SJSA1 (cell line): ENCODE results near the gene SLC2A1. TPM values are rescaled to one million over a fixed set of nuclear protein-coding genes. Genes with fewer than 3 reads are reported as not detected.

Source experiments
- DNase-seq, 2 experiments: peaks; one replicate each; pipeline ENCODE4 v3.0.0-alpha.2; 2015 to 2020; ENCODE audit warnings: low spot score in 2 of 2, low read depth in 1 of 2
- H3K27ac ChIP-seq: fragments of 250-450 bp; sonication (Bioruptor Pico); 2 replicates; pipeline ENCODE4 v1.5.1; 2020; ENCODE audit warnings: mild to moderate bottlenecking, moderate library complexity
- H3K27me3 ChIP-seq: fragments of 250-450 bp; sonication (Bioruptor Pico); replicated peaks from 2 replicates; pipeline ENCODE4 v1.5.1; 2020; ENCODE audit warnings: mild to moderate bottlenecking, moderate library complexity
- H3K36me3 ChIP-seq: fragments of 250-450 bp; sonication (Bioruptor Pico); 2 replicates; pipeline ENCODE4 v1.5.1; 2020; ENCODE audit warnings: mild to moderate bottlenecking
- H3K4me1 ChIP-seq: fragments of 250-450 bp; sonication (Bioruptor Pico); replicated peaks from 2 replicates; pipeline ENCODE4 v1.6.1; 2021; ENCODE audit warnings: mild to moderate bottlenecking
- H3K4me3 ChIP-seq: fragments of 250-450 bp; sonication (Bioruptor Pico); 2 replicates; pipeline ENCODE4 v1.5.1; 2020; ENCODE audit warnings: mild to moderate bottlenecking
- H3K9me3 ChIP-seq: fragments of 250-450 bp; sonication (Bioruptor Pico); replicated peaks from 2 replicates; pipeline ENCODE4 v1.5.1; 2020; ENCODE audit warnings: mild to moderate bottlenecking
- total RNA-seq: library from RNA; depleted of rRNA; stranded (reverse); fragments of >200 nt; shearing (Covaris generic); gene quantifications from 2 replicates; pipeline ENCODE4 v1.2.3, GENCODE V29; 2014

Gene SLC2A1
- total RNA-seq, 1 experiment from 2014 or later, result 173 TPM

- H3K4me3 ChIP-seq, result no peak overlapping the region
- no peaks in the 10 kb centered on the region for H3K9me3 ChIP-seq
- no peak for DNase-seq
- H3K36me3 ChIP-seq, result peaks cover 26% of the 10 kb centered on the region
- H3K27ac ChIP-seq, result no peak overlapping the region
- peaks cover 65% of the 10 kb centered on the region for H3K4me1 ChIP-seq
- no peaks in the 10 kb centered on the region for H3K27me3 ChIP-seq
Measured at GRCh38 chr1:42960122-42960390, 1.4 kb upstream of the SLC2A1 start.

- Histone ChIP-seq H3K4me3 (peak overlapping the region; percentile 95), H3K4me1 (peaks cover 67% of the 10 kb centered on the region), H3K27me3 (no peaks in the 10 kb centered on the region), H3K27ac (peak overlapping the region; percentile 52), H3K9me3 (no peaks in the 10 kb centered on the region), H3K36me3 (peaks cover 42% of the 10 kb centered on the region)
- DNase-seq, result peak in 1 of 2 experiments; percentile 78
Measured at GRCh38 chr1:42957880-42958487, 684 bp downstream of the SLC2A1 start.

GRCh38 chr1:42957229-42957879, 1.3 kb downstream of the SLC2A1 start:
- Histone ChIP-seq H3K27ac (peak overlapping the region; percentile 52; the same call in 1 of the 2 replicates), H3K36me3 (peaks cover 48% of the 10 kb centered on the region), H3K4me3 (peak overlapping the region; percentile 95), H3K27me3 (no peaks in the 10 kb centered on the region), H3K4me1 (peaks cover 67% of the 10 kb centered on the region), H3K9me3 (no peaks in the 10 kb centered on the region)
- no peak for DNase-seq

GRCh38 chr1:42956739-42957138, 1.9 kb downstream of the SLC2A1 start:
- Histone ChIP-seq H3K36me3 (peaks cover 54% of the 10 kb centered on the region), H3K9me3 (no peaks in the 10 kb centered on the region), H3K27ac (no peak overlapping the region), H3K27me3 (no peaks in the 10 kb centered on the region), H3K4me1 (peaks cover 67% of the 10 kb centered on the region), H3K4me3 (peak overlapping the region; percentile 95)
- DNase-seq, result no peak

GRCh38 chr1:42955311-42956063, 3.2 kb downstream of the SLC2A1 start:
- no peak overlapping the region for H3K4me3 ChIP-seq
- H3K27ac ChIP-seq, result no peak overlapping the region
- H3K9me3 ChIP-seq, result no peaks in the 10 kb centered on the region
- peaks cover 67% of the 10 kb centered on the region for H3K36me3 ChIP-seq
- peaks cover 67% of the 10 kb centered on the region for H3K4me1 ChIP-seq
- no peak for DNase-seq
- H3K27me3 ChIP-seq, result no peaks in the 10 kb centered on the region

- DNase-seq, result no peak
- no peaks in the 10 kb centered on the region for H3K27me3 ChIP-seq
- H3K27ac ChIP-seq, result no peak overlapping the region
- H3K9me3 ChIP-seq, result no peaks in the 10 kb centered on the region
- H3K4me3 ChIP-seq, result no peak overlapping the region
- peaks cover 72% of the 10 kb centered on the region for H3K4me1 ChIP-seq
- peaks cover 68% of the 10 kb centered on the region for H3K36me3 ChIP-seq
Measured at GRCh38 chr1:42953182-42954180, 5.2 kb downstream of the SLC2A1 start.

- no peak for DNase-seq
- H3K27ac ChIP-seq, result no peak overlapping the region
- H3K9me3 ChIP-seq, result no peaks in the 10 kb centered on the region
- no peaks in the 10 kb centered on the region for H3K27me3 ChIP-seq
- H3K36me3 ChIP-seq, result peaks cover 67% of the 10 kb centered on the region
- no peak overlapping the region for H3K4me3 ChIP-seq
- H3K4me1 ChIP-seq, result peaks cover 82% of the 10 kb centered on the region
Measured at GRCh38 chr1:42952303-42953001, 6.2 kb downstream of the SLC2A1 start.

GRCh38 chr1:42951588-42951987, 7.1 kb downstream of the SLC2A1 start:
- peaks cover 67% of the 10 kb centered on the region for H3K36me3 ChIP-seq
- peaks cover 82% of the 10 kb centered on the region for H3K4me1 ChIP-seq
- no peak for DNase-seq
- H3K9me3 ChIP-seq, result no peaks in the 10 kb centered on the region
- H3K27ac ChIP-seq, result peak overlapping the region; percentile 71; the same call in 1 of the 2 replicates
- no peak overlapping the region for H3K4me3 ChIP-seq
- H3K27me3 ChIP-seq, result no peaks in the 10 kb centered on the region

- peaks cover 62% of the 10 kb centered on the region for H3K36me3 ChIP-seq
- H3K9me3 ChIP-seq, result no peaks in the 10 kb centered on the region
- H3K4me1 ChIP-seq, result peaks cover 80% of the 10 kb centered on the region
- DNase-seq, result peak; percentile 65 to 68
- H3K27ac ChIP-seq, result peak overlapping the region; percentile 71
- H3K4me3 ChIP-seq, result no peak overlapping the region
- H3K27me3 ChIP-seq, result no peaks in the 10 kb centered on the region
Measured at GRCh38 chr1:42950116-42950481, 8.6 kb downstream of the SLC2A1 start.

GRCh38 chr1:42949312-42950115, 9.2 kb downstream of the SLC2A1 start:
- no peak for DNase-seq
- peaks cover 58% of the 10 kb centered on the region for H3K36me3 ChIP-seq
- no peaks in the 10 kb centered on the region for H3K27me3 ChIP-seq
- no peak overlapping the region for H3K4me3 ChIP-seq
- H3K27ac ChIP-seq, result peak overlapping the region; percentile 71
- H3K9me3 ChIP-seq, result no peaks in the 10 kb centered on the region
- peaks cover 83% of the 10 kb centered on the region for H3K4me1 ChIP-seq

GRCh38 chr1:42947965-42948732, 10.5 kb downstream of the SLC2A1 start:
- Histone ChIP-seq H3K27ac (peak overlapping the region; percentile 71), H3K36me3 (peaks cover 48% of the 10 kb centered on the region), H3K9me3 (no peaks in the 10 kb centered on the region), H3K4me1 (peaks cover 87% of the 10 kb centered on the region), H3K4me3 (no peak overlapping the region), H3K27me3 (no peaks in the 10 kb centered on the region)
- no peak for DNase-seq

- H3K27ac ChIP-seq, result no peak overlapping the region
- H3K27me3 ChIP-seq, result no peaks in the 10 kb centered on the region
- H3K4me3 ChIP-seq, result no peak overlapping the region
- H3K36me3 ChIP-seq, result peaks cover 48% of the 10 kb centered on the region
- DNase-seq, result no peak
- no peaks in the 10 kb centered on the region for H3K9me3 ChIP-seq
- H3K4me1 ChIP-seq, result peaks cover 87% of the 10 kb centered on the region
Measured at GRCh38 chr1:42947117-42947516, 11.6 kb downstream of the SLC2A1 start.
